ENCODE data around the gene TXNRD3. TPM values are rescaled to one million over a fixed set of nuclear protein-coding genes. Genes with fewer than 3 reads are reported as not detected.
"Not testable (repeated sequence)": the region's sequence is repeated elsewhere in the genome, so short reads cannot be mapped to it uniquely, and the experiment has no call there.

Gene TXNRD3
- total RNA-seq, 6 experiments from 2014 or later = 6.8 to 8.4 (median 7.4) TPM

DNA sequence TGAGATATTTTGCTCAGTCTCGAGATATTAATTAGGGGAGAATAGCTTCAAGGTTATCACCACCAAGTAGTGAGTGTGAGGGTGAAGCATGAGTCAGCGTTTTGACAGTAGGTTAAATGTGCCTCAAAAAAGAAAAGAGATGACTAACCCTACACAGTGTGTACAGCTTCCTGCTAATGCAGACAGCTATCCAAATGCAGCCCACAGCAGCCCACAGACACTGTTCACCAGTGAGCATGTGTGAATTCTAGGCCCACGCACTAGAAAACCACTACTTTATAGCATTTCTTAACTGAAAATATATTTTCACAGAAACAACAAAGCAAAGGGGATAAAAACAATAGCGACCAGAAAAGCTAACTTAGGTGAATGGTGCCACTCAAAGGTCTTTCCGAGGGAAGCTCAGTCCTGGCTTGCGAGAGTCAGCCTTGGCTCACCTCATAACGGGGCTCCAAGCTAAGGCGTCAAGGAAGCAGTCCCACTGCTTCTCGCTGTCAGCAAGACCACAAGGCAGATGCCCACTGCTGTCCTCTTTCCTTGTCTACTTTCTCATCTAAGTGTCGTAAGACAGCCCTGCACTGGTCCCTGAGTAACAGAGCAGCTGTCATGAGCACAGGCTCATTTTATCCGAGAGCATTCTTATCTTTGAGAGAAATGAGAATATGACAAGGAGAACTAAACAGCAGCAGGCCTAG is 47.6 kb downstream of the TXNRD3 start:
- peak; percentile 59 for DNase-seq
- no peaks in the 10 kb centered on the region for H3K27me3 Mint-ChIP-seq (ENCODE audit: insufficient read depth)
- H3K36me3 Mint-ChIP-seq (ENCODE audit: low read depth) = peaks cover 34% of the 10 kb centered on the region
- no peaks in the 10 kb centered on the region for H3K9me3 Mint-ChIP-seq
- peaks cover 22% of the 10 kb centered on the region for H3K4me1 Mint-ChIP-seq (ENCODE audit: low read depth)
- H3K4me3 Mint-ChIP-seq = no peak overlapping the region
- TF ChIP-seq, protein P1, sequence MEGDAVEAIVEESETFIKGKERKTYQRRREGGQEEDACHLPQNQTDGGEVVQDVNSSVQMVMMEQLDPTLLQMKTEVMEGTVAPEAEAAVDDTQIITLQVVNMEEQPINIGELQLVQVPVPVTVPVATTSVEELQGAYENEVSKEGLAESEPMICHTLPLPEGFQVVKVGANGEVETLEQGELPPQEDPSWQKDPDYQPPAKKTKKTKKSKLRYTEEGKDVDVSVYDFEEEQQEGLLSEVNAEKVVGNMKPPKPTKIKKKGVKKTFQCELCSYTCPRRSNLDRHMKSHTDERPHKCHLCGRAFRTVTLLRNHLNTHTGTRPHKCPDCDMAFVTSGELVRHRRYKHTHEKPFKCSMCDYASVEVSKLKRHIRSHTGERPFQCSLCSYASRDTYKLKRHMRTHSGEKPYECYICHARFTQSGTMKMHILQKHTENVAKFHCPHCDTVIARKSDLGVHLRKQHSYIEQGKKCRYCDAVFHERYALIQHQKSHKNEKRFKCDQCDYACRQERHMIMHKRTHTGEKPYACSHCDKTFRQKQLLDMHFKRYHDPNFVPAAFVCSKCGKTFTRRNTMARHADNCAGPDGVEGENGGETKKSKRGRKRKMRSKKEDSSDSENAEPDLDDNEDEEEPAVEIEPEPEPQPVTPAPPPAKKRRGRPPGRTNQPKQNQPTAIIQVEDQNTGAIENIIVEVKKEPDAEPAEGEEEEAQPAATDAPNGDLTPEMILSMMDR (IDR thresholded peaks at IDR 0.05) = no peak
- H3K27ac Mint-ChIP-seq = peak overlapping the region; percentile 33; the same call in 1 of the 2 replicates

DNA sequence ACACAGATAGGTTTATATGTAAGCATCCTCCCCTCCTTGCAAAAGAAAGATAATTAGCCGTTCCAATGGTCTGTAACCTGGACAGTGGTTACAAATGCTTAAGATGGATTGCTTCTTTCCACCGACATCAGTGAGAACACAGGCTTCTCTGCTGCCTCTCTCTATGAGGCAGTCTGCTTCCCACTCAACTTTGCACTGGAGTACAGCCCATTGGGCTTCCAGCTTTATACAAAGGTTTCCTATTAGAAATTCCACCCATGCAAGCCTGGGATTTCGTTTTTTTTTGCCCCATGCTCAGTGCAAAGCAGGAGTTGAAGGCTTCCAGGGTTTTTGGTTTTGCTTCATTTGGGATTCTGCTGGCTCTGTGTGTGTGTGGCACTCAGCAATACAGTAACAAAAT is 48.9 kb downstream of the TXNRD3 start:
- H3K9me3 Mint-ChIP-seq = no peaks in the 10 kb centered on the region
- H3K36me3 Mint-ChIP-seq (ENCODE audit: low read depth) = peaks cover 33% of the 10 kb centered on the region

DNA sequence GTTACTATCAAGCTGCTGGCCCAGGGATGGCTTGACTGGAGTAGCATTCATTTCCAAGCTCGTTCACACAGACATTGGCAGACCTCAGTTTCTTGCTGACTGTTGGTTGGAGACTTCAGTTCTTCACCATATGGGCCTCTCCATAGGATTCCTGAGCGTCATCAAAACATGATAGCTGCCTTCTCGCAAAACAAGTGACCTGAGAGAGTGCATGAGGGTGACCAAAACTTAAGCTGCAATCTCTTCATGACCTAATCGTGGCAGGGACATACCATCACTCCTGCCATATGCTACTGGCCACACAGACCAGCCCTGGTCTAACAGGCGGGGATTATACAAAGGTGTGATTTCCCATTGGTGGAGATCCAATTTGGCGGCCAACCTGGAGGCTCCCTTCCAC is 50.2 kb downstream of the TXNRD3 start:
- TF ChIP-seq, protein P1 (IDR thresholded peaks at IDR 0.05) = no peak
- no peak overlapping the region for H3K27ac Mint-ChIP-seq
- no peak for DNase-seq
- H3K36me3 Mint-ChIP-seq (ENCODE audit: low read depth) = peaks cover 20% of the 10 kb centered on the region
- H3K4me1 Mint-ChIP-seq (ENCODE audit: low read depth) = peaks cover 22% of the 10 kb centered on the region
- no peak overlapping the region for H3K4me3 Mint-ChIP-seq
- H3K27me3 Mint-ChIP-seq (ENCODE audit: insufficient read depth) = peaks cover 5% of the 10 kb centered on the region; the same call in 1 of the 2 replicates
- no peaks in the 10 kb centered on the region for H3K9me3 Mint-ChIP-seq

More for the DNA sequence above, 48.9 kb downstream of the TXNRD3 start:
- DNase-seq = no peak
- Mint-ChIP-seq H3K4me3 (no peak overlapping the region), H3K4me1 (ENCODE audit: low read depth) (peaks cover 22% of the 10 kb centered on the region), H3K27me3 (ENCODE audit: insufficient read depth) (no peaks in the 10 kb centered on the region), H3K27ac (no peak overlapping the region)
- TF ChIP-seq, protein P1 (IDR thresholded peaks at IDR 0.05) = no peak

DNA sequence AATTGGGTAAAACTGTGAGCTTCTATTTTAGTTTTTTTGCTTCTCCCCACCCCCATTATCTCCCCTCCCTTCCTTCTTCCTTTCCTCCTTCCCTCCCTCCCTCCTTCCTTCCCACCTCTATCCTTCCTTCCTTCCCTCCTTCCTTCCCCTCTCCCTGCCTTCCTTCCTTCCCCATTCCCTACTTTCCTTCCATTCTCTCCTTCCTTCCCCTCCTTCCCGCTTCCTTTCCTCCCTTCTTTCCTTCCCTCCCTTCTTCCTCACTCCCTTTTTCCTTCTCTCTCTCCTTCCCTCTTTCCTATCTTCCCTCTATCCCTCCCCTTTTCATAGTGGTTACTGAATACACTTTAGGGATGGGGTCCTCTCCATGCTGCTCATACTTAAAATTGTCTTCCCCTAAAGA is 55.8 kb downstream of the TXNRD3 start:
- Mint-ChIP-seq H3K36me3 (ENCODE audit: low read depth) (peaks cover 5% of the 10 kb centered on the region), H3K4me3 (no peak overlapping the region), H3K9me3 (no peaks in the 10 kb centered on the region), H3K27me3 (ENCODE audit: insufficient read depth) (peaks cover 7% of the 10 kb centered on the region), H3K27ac (no peak overlapping the region), H3K4me1 (ENCODE audit: low read depth) (peaks cover 5% of the 10 kb centered on the region)
- no peak for DNase-seq
- TF ChIP-seq, protein P1 (IDR thresholded peaks at IDR 0.05) = no peak

DNA sequence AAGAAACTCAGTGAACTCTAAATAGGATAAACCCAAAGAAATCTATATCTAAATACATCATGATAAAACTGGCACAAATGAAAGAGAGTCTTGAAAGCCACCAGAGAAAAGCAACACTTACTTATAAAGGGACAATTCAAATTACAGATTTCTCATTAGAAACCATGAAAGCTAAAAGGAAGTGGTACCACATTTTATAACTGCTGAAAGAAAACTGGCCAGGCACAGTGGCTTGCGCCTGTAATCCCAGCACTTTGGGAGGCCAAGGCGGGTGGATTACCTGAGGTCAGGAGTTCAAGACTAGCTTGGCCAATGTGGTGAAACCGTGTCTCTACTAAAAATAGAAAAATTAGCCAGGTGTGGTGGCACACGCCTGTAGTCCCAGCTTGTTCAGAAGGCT is 59.4 kb downstream of the TXNRD3 start:
- not testable (repeated sequence) for H3K27ac Mint-ChIP-seq; DNase-seq; H3K36me3 Mint-ChIP-seq (ENCODE audit: low read depth)

DNA sequence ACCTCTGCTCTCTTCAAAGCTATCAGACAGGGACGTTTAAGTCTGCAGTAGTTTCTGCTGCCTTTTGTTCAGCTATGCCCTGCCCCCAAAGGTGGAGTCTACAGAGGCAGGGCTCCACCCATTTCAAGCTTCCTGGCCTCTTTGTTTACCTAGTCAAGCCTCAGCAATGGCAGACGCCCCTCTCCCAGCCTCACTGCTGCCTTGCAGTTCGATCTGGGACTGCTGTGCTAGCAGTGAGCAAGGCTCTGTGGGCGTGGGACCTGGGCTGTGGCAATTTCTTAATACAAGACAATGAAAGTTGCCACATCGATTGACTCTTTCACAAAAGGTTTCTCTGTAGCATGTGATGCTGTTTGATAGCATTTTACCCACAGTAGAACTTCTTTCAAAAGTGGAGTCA is 63.4 kb downstream of the TXNRD3 start:
- not testable (repeated sequence) for H3K4me3 Mint-ChIP-seq; H3K27ac Mint-ChIP-seq; H3K4me1 Mint-ChIP-seq (ENCODE audit: low read depth); DNase-seq
- Mint-ChIP-seq H3K36me3 (ENCODE audit: low read depth) (peaks cover 15% of the 10 kb centered on the region; the same call in 1 of the 2 replicates), H3K9me3 (peaks cover 14% of the 10 kb centered on the region), H3K27me3 (ENCODE audit: insufficient read depth) (peaks cover 14% of the 10 kb centered on the region)

More for the DNA sequence above, 59.4 kb downstream of the TXNRD3 start:
- not testable (repeated sequence) for H3K4me3 Mint-ChIP-seq; H3K9me3 Mint-ChIP-seq; H3K4me1 Mint-ChIP-seq (ENCODE audit: low read depth); H3K27me3 Mint-ChIP-seq (ENCODE audit: insufficient read depth)
